ENCODE results near the gene CRIM1.

Gene CRIM1

DNA sequence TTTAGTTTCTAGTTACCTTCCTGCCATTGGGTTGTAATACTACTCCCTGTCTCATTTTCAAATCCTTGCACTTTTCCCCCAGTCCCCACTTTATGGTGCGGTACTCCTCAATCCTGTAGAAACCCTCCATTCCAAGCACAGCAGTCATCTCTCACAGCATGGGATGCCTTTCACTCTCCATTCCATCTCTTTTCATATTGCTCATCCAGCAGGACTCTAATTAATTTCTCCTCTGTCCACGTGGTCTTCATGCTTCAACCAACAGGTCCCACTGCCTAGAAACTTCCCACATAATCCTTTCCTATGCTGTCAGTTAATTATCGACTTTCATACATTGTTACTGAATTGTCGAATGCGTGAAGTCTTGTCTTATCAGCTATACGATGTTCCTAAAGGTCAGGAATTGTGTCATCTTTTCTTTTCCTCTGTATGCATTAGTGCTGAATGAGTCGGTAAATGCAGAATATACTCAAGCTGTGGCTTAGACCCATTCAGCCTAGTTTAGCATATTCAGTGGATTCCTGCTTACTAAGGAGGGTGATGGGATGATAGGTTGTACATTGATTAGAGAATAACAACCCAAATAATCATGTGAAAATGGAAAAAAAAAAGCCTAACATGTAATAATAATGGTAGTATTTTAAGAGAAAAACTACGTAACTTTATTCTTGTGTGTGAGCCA is 89.7 kb downstream of the CRIM1 start:
- TF ChIP-seq, protein P1, sequence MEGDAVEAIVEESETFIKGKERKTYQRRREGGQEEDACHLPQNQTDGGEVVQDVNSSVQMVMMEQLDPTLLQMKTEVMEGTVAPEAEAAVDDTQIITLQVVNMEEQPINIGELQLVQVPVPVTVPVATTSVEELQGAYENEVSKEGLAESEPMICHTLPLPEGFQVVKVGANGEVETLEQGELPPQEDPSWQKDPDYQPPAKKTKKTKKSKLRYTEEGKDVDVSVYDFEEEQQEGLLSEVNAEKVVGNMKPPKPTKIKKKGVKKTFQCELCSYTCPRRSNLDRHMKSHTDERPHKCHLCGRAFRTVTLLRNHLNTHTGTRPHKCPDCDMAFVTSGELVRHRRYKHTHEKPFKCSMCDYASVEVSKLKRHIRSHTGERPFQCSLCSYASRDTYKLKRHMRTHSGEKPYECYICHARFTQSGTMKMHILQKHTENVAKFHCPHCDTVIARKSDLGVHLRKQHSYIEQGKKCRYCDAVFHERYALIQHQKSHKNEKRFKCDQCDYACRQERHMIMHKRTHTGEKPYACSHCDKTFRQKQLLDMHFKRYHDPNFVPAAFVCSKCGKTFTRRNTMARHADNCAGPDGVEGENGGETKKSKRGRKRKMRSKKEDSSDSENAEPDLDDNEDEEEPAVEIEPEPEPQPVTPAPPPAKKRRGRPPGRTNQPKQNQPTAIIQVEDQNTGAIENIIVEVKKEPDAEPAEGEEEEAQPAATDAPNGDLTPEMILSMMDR (IDR thresholded peaks at IDR 0.05; ENCODE audit: borderline replicate concordance, insufficient read depth, low read depth, low read length), result no peak
- H3K4me3 ChIP-seq (ENCODE audit: low read depth, low read length), result no peak overlapping the region

DNA sequence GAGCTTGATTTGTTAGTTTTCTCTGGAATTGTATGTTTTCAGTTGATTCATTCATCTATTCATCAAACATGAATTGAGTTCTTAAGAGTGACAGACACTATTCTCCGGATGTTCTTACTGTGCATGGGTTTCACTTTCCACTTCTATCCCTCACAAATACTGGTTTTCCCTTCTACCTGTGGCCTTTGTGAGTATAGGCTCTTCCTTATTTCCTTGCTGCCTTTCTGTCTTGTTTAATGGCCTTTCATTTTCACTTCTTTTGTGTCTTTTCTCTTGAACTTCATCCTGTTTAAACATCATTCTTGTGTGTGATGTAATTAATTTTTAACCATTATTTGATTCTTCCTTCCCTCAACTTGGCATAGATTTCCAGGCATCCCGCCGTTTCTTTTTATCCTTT is 90.7 kb downstream of the CRIM1 start:
- H3K4me3 ChIP-seq (ENCODE audit: low read depth, low read length), result no peak overlapping the region
- TF ChIP-seq, protein P1 (IDR thresholded peaks at IDR 0.05; ENCODE audit: borderline replicate concordance, insufficient read depth, low read depth, low read length), result no peak

DNA sequence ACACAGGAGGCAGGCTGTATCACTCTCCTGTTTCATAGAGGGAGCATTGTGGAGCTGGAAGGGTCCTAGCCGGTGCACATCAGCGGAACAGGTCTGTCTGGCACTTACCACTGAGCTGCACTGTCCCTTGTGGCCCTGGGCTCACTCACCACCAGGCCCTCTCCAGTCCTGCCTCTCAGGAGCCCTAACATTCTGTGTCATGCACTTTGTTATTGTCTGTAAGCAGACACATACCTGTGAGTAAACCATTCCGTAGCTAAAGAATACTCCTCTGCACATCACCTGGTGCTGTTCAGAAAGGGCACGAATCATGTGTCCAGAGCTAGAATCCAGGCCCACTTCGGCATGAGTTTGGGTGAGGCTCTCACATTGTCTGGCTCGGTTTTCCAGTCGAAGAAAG is 93.6 kb downstream of the CRIM1 start:
- TF ChIP-seq, protein P1 (IDR thresholded peaks at IDR 0.05; ENCODE audit: borderline replicate concordance, insufficient read depth, low read depth, low read length), result no peak
- no peak overlapping the region for H3K4me3 ChIP-seq (ENCODE audit: low read depth, low read length)

DNA sequence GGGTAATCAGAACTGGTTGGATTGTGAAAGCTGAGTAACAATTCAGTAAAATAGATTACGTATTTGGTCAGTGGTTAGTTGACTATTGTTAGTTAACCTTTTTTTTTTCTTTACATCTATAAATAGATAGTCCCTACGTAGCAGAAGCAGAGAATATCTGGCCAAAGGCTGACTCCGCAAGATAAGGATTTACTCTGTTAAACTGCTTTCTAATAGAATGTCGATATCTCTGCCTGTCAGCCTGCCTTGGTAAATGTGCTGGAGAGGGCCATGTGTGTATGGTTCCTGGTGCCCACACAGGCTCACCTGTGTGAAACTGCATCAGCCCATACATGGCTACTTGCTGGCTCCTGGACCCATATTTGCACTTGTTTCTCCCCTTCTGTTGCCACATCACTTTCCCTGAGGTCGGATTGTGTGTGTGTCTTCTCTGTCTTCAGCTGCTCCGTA is 94.4 kb downstream of the CRIM1 start:
- no peak overlapping the region for H3K4me3 ChIP-seq (ENCODE audit: low read depth, low read length)
- TF ChIP-seq, protein P1 (IDR thresholded peaks at IDR 0.05; ENCODE audit: borderline replicate concordance, insufficient read depth, low read depth, low read length), result no peak

DNA sequence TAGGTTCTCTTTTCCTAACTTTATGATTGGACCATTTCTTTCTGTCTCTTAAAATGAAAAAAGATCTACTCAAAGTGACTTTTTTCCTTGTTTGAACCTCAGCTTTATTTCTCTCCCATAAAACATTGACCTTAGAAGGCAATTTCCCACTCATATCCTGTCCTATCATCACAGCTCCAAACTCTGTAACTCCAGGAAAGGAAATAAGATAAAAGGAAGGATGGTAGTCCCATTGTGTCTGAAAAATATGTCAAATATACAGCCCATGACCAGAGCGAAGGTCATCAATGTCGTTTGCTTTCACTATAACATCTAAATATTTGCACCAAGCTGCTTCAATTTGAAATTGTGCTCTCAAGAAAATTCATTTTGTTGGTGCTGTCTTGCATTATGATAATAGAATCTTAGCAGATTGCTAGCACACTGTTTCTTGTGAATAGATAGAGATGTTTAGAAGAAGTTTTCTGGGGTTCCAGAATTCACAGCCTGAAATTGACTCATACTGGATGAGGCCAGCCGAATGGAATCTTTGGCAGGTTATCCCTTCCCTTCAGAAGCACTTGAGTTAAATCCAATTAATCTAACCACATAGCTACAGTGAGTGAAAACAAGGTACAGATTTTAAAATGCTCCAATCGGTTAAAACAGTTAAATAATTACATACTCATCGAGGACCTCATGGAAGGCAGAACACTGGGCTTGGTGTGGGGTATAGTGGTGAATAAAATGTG is 95.1 kb downstream of the CRIM1 start:
- TF ChIP-seq, protein P1 (IDR thresholded peaks at IDR 0.05; ENCODE audit: borderline replicate concordance, insufficient read depth, low read depth, low read length), result no peak
- no peak overlapping the region for H3K4me3 ChIP-seq (ENCODE audit: low read depth, low read length)

DNA sequence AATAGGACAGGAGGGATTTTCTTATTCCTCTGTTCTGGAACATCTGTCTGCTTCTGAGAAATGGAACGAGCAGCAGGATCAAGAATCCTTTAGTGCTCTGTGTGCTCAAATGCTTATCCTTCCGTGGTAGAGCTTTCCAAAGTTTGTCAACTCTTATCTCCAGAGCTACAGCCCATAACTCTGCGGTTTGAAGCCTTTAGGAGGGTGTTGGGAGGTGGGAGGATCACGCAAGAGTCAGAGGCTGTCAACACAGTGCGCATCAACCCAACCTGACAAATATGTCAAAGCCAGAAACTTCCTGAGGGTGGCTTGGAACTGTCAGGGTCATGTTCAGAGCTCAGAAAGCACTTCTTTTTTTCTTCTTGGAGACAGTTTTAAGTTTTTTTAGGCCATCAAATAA is 95.9 kb downstream of the CRIM1 start:
- H3K4me3 ChIP-seq (ENCODE audit: low read depth, low read length), result no peak overlapping the region
- TF ChIP-seq, protein P1 (IDR thresholded peaks at IDR 0.05; ENCODE audit: borderline replicate concordance, insufficient read depth, low read depth, low read length), result no peak

DNA sequence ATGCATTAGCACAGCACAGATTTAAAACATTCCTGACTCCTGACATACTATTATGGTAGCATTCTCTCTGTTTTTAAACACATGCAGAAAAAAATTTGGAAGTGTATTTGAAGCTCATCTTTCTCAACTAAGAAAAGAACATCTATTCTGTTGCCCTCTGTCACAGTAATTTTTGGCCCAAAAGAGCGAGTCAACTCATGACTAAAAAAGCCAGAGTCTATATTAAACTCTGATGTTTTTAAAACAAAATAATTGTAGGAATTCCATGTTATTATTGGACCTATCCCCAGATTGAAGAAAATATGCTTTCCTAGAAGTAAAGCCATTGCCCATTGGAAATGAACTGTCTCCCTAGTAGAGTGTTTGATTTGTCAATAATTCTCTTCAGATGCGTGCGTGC is 96.7 kb downstream of the CRIM1 start:
- TF ChIP-seq, protein P1 (IDR thresholded peaks at IDR 0.05; ENCODE audit: borderline replicate concordance, insufficient read depth, low read depth, low read length), result no peak
- no peak overlapping the region for H3K4me3 ChIP-seq (ENCODE audit: low read depth, low read length)

All from GM12875 (cell line).